Spleen (tissue), 7 donors: Measurements from ENCODE around the gene F13A1.

ENCODE experiments used
- POLR2A ChIP-seq, 3 donors: fragments of 450-650 bp; IDR thresholded peaks; one replicate each; pipeline ENCODE4 v1.5.1; 2017; ENCODE audit warnings: antibody characterized with exemption in 3 of 3, mild to moderate bottlenecking in 1 of 3
- POLR2AphosphoS5 ChIP-seq, 3 donors: sonication (generic); formaldehyde crosslinking; IDR thresholded peaks; one replicate each; pipeline ENCODE4 v1.5.1; 2017; ENCODE audit warnings: antibody characterized with exemption in 3 of 3
- TF ChIP-seq, protein P1 (sequence below), 11 experiments: fragments of 200-600 bp in 7 of 11; fragments of 450-650 bp in 4 of 11; sonication (generic) in 4 of 11; IDR thresholded peaks in 8 of 11; conservative IDR thresholded peaks in 3 of 11; 1 replicate in 7 of 11; 2 replicates in 4 of 11; pipeline versions ENCODE4 v1.4.0 to v1.8.0; 2016 to 2021; ENCODE audit warnings: antibody characterized with exemption in 11 of 11, inconsistent platforms in 4 of 11, mild to moderate bottlenecking in 1 of 11
- donor health status: DM: no; HTN: no; CAD: no; lungs with moderate emphysema.
- donor health status: DM: no; HTN: no; CAD: no.
- donor health status: DM: no; HTN: no; CAD: no.

DNA sequence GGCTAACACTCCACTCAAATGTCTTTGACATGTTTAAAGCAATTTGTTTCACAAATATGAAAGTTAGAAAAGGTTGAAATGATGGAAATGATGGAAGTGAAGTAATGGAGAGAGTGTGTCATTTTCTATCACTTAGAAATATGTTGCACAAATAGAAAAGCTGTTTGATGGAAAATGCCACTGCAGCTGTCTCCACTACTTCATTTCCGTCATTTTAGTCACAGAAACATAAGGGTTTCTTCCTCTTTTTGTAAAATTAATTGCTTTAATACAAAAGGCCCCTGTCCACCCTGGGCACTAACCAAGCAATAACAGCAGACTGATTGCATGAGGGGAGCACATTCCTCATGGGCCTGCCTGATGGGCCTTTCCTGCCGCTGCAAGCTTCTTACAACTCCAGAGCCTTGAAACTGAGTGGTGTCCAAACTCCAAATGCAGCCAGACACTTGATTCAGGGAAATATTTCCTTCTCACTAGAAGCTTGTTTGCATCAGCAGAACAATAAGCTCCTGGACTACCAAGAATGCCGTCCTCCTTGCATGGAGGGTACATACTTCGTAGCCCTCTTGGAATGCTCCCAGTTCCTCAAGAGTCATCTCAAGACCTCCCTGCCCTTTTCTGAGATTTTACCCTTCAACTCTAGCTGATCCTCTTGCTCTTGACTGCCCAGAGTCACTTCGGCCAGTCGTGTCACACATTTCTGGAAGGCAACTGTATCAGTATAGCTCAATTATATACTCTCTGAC, 36.1 kb downstream of the F13A1 start:
- TF ChIP-seq POLR2A (IDR thresholded peaks at IDR 0.05) (no peak), POLR2AphosphoS5 (IDR thresholded peaks at IDR 0.05) (no peak)
- TF ChIP-seq, protein P1, sequence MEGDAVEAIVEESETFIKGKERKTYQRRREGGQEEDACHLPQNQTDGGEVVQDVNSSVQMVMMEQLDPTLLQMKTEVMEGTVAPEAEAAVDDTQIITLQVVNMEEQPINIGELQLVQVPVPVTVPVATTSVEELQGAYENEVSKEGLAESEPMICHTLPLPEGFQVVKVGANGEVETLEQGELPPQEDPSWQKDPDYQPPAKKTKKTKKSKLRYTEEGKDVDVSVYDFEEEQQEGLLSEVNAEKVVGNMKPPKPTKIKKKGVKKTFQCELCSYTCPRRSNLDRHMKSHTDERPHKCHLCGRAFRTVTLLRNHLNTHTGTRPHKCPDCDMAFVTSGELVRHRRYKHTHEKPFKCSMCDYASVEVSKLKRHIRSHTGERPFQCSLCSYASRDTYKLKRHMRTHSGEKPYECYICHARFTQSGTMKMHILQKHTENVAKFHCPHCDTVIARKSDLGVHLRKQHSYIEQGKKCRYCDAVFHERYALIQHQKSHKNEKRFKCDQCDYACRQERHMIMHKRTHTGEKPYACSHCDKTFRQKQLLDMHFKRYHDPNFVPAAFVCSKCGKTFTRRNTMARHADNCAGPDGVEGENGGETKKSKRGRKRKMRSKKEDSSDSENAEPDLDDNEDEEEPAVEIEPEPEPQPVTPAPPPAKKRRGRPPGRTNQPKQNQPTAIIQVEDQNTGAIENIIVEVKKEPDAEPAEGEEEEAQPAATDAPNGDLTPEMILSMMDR (IDR thresholded peaks at IDR 0.05 in 8 of 11, conservative IDR thresholded peaks at IDR 0.05 in 3 of 11), result no peak
